H1 (cell line): ENCODE data around the gene SCNM1. TPM values are rescaled to one million over a fixed set of nuclear protein-coding genes. Genes with fewer than 3 reads are reported as not detected.

ENCODE experiments used
- CTCF ChIA-PET: fragments of 300-600 bp; sonication (Branson Sonifier 250); formaldehyde crosslinking; loops from one replicate; lab custom pipeline; 2021; ENCODE audit not compliant: partially characterized antibody; lab: Charles Lee
- POLR2A ChIA-PET: fragments of 300-600 bp; sonication (Branson Sonifier 250); formaldehyde crosslinking; loops from one replicate; lab custom pipeline; 2021; ENCODE audit warnings: inconsistent platforms; ENCODE audit not compliant: partially characterized antibody; lab: Charles Lee
- DNase-seq, 2 experiments: peaks; one replicate each; pipeline versions ENCODE4 v3.0.0 to v3.0.0-alpha.2; 2010 to 2022; ENCODE audit warnings: low spot score in 2 of 2, low read depth in 1 of 2, mixed read lengths in 1 of 2
- FAIRE-seq: peaks from 2 replicates; lab custom pipeline; 2011; peaks lifted over from hg19 to GRCh38; lab: Jason Lieb, UNC
- H2AFZ ChIP-seq: 2 replicates; pipeline ENCODE4 v1.8.1; 2012; ENCODE audit warnings: low read length, inconsistent platforms
- H2AK5ac ChIP-seq: 2 replicates; pipeline ENCODE4 v1.6.1; 2013; ENCODE audit warnings: low read depth, low read length
- H2BK120ac ChIP-seq: replicated peaks from 2 replicates; pipeline ENCODE3; 2013; ENCODE audit warnings: low read depth, low read length, inconsistent platforms
- H2BK12ac ChIP-seq: 2 replicates; pipeline ENCODE4 v1.6.1; 2013; ENCODE audit warnings: low read depth, low read length
- H2BK15ac ChIP-seq: 2 replicates; pipeline ENCODE4 v1.6.1; 2013; ENCODE audit warnings: low read length
- H2BK20ac ChIP-seq: 2 replicates; pipeline ENCODE4 v1.6.1; 2013; ENCODE audit warnings: low read length
- H2BK5ac ChIP-seq: 2 replicates; pipeline ENCODE4 v1.6.1; 2013; ENCODE audit warnings: low read depth, low read length
- H3K14ac ChIP-seq: 2 replicates; pipeline ENCODE4 v1.6.1; 2013; ENCODE audit warnings: inconsistent platforms; ENCODE audit not compliant: insufficient read length
- H3K18ac ChIP-seq: 2 replicates; pipeline ENCODE4 v1.6.1; 2013; ENCODE audit warnings: low read length; ENCODE audit errors: extremely low read depth
- H3K23ac ChIP-seq: 2 replicates; pipeline ENCODE4 v1.6.1; 2013; ENCODE audit warnings: inconsistent platforms; ENCODE audit not compliant: insufficient read length
- H3K23me2 ChIP-seq: 2 replicates; pipeline ENCODE4 v1.6.1; 2013; ENCODE audit warnings: low read depth, low read length
- H3K27ac ChIP-seq: 2 replicates; pipeline ENCODE4 v1.6.1; 2011; ENCODE audit warnings: low read depth, low read length, inconsistent platforms
- H3K27me3 ChIP-seq, 4 experiments: replicated peaks in 1 of 4; 1 replicate in 1 of 4; 2 replicates in 3 of 4; pipeline versions ENCODE4 v1.6.1 to v1.8.1; 2011 to 2013; ENCODE audit warnings: low read length in 3 of 4, mild to moderate bottlenecking in 3 of 4, inconsistent platforms in 2 of 4, mixed read lengths in 2 of 4, moderate library complexity in 1 of 4; ENCODE audit not compliant: control insufficient read depth in 3 of 4, insufficient read depth in 3 of 4; ENCODE audit errors: extremely low read depth in 1 of 4
- H3K36me3 ChIP-seq, 4 experiments: 2 replicates each; pipeline versions ENCODE4 v1.6.1 to v1.8.1; 2011 to 2013; ENCODE audit warnings: mild to moderate bottlenecking in 4 of 4, low read length in 3 of 4, moderate library complexity in 2 of 4, control low read depth in 1 of 4, inconsistent platforms in 1 of 4; ENCODE audit not compliant: insufficient read depth in 4 of 4, control insufficient read depth in 2 of 4
- H3K4ac ChIP-seq: replicated peaks from 2 replicates; pipeline ENCODE3; 2013; ENCODE audit warnings: low read length, low read depth, mixed read lengths, inconsistent platforms; ENCODE audit not compliant: insufficient read length
- H3K4me1 ChIP-seq, 4 experiments: replicated peaks in 1 of 4; 1 replicate in 1 of 4; 2 replicates in 3 of 4; pipeline versions ENCODE4 v1.6.1 to v1.8.1; 2011 to 2013; ENCODE audit warnings: low read length in 3 of 4, inconsistent platforms in 2 of 4, mixed read lengths in 1 of 4; ENCODE audit not compliant: insufficient read depth in 4 of 4, control insufficient read depth in 3 of 4
- H3K4me2 ChIP-seq, 2 experiments: 2 replicates each; pipeline versions ENCODE4 v1.6.1 to v1.8.1; 2011 to 2013; ENCODE audit warnings: low read depth in 2 of 2, low read length in 2 of 2, control low read depth in 1 of 2, inconsistent platforms in 1 of 2, mild to moderate bottlenecking in 1 of 2; ENCODE audit not compliant: insufficient read depth in 1 of 2
- H3K4me3 ChIP-seq, 4 experiments: fragments of 200-600, 300-600 bp in 1 of 4; sonication (generic), shearing (Covaris generic), sonication (Bioruptor Twin) in 1 of 4; 2 replicates each; pipeline versions ENCODE4 v1.5.1 to v1.8.1; 2011 to 2016; ENCODE audit warnings: low read length in 4 of 4, low read depth in 3 of 4, control low read depth in 2 of 4, inconsistent platforms in 2 of 4, mild to moderate bottlenecking in 2 of 4, mixed read lengths in 1 of 4, moderate library complexity in 1 of 4; ENCODE audit not compliant: insufficient read depth in 2 of 4; ENCODE audit errors: extremely low read depth in 1 of 4
- H3K56ac ChIP-seq: replicated peaks from 2 replicates; pipeline ENCODE3; 2013; ENCODE audit warnings: low read depth, mild to moderate bottlenecking, mixed read lengths, low read length, inconsistent platforms; ENCODE audit not compliant: insufficient read length
- H3K79me1 ChIP-seq: 2 replicates; pipeline ENCODE4 v1.6.1; 2013; ENCODE audit warnings: low read depth, low read length, control low read depth
- H3K79me2 ChIP-seq, 2 experiments: 2 replicates each; pipeline versions ENCODE4 v1.6.1 to v1.8.1; 2012 to 2013; ENCODE audit warnings: low read length in 2 of 2, mild to moderate bottlenecking in 2 of 2, inconsistent platforms in 1 of 2; ENCODE audit not compliant: insufficient read depth in 2 of 2, control insufficient read depth in 1 of 2
- H3K9ac ChIP-seq, 4 experiments: replicated peaks in 1 of 4; 1 replicate in 1 of 4; 2 replicates in 3 of 4; pipeline versions ENCODE4 v1.6.1 to v1.8.1; 2011 to 2013; ENCODE audit warnings: low read depth in 3 of 4, low read length in 3 of 4, control low read depth in 2 of 4, mild to moderate bottlenecking in 2 of 4, moderate library complexity in 2 of 4, inconsistent platforms in 1 of 4; ENCODE audit errors: extremely low read depth in 1 of 4
- H3K9me3 ChIP-seq, 2 experiments: 2 replicates each; pipeline versions ENCODE4 v1.6.1 to v1.8.1; 2012 to 2013; ENCODE audit warnings: mild to moderate bottlenecking in 2 of 2, moderate library complexity in 2 of 2, control low read depth in 1 of 2, inconsistent platforms in 1 of 2, low read depth in 1 of 2, low read length in 1 of 2, mixed read lengths in 1 of 2; ENCODE audit not compliant: insufficient read depth in 2 of 2
- H4K20me1 ChIP-seq, 2 experiments: replicated peaks in 1 of 2; 2 replicates each; pipeline versions ENCODE3 to v1.8.1; 2011 to 2013; ENCODE audit warnings: inconsistent platforms in 2 of 2, low read length in 2 of 2, mild to moderate bottlenecking in 1 of 2; ENCODE audit not compliant: insufficient read depth in 2 of 2, control insufficient read depth in 1 of 2
- H4K5ac ChIP-seq: 2 replicates; pipeline ENCODE4 v1.6.1; 2013; ENCODE audit warnings: low read length, low read depth, mixed read lengths, inconsistent platforms; ENCODE audit not compliant: insufficient read length
- H4K8ac ChIP-seq: 2 replicates; pipeline ENCODE4 v1.8.0; 2013; ENCODE audit warnings: mild to moderate bottlenecking, moderate library complexity, low read length, inconsistent platforms; ENCODE audit not compliant: insufficient read depth; ENCODE audit errors: extremely low read depth
- H4K91ac ChIP-seq: replicated peaks from 2 replicates; pipeline ENCODE3; 2013; ENCODE audit warnings: low read length, mixed read lengths, inconsistent platforms; ENCODE audit not compliant: insufficient read length
- CBX8 ChIP-seq: fragments of 300-800, 300-1000 bp; sonication (generic); IDR thresholded peaks from 2 replicates; pipeline ENCODE4 v1.7.1; 2016; ENCODE audit warnings: low read depth, low read length, borderline replicate concordance
- CHD2 ChIP-seq: IDR thresholded peaks from 2 replicates; pipeline ENCODE4 v1.6.1; 2012; ENCODE audit warnings: low read length, improper control_type of control experiment
- GTF2F1 ChIP-seq: IDR thresholded peaks from 2 replicates; pipeline ENCODE4 v1.6.1; 2012; ENCODE audit warnings: low read depth, low read length, improper control_type of control experiment, borderline replicate concordance
- HDAC2 ChIP-seq, 2 experiments: fragments of 300-600 bp in 1 of 2; sonication (generic) in 1 of 2; IDR thresholded peaks; 2 replicates each; pipeline ENCODE4 v1.6.1; 2011 to 2012; ENCODE audit warnings: low read depth in 2 of 2, low read length in 2 of 2, mild to moderate bottlenecking in 2 of 2, moderate library complexity in 2 of 2, borderline replicate concordance in 1 of 2, inconsistent platforms in 1 of 2
- HDAC6 ChIP-seq: IDR thresholded peaks from one replicate; pipeline ENCODE4 v1.7.1; 2012; ENCODE audit warnings: low read depth, mild to moderate bottlenecking, inconsistent platforms, low read length, moderate library complexity
- KDM1A ChIP-seq: fragments of 200-600, 300-600 bp; sonication (generic); IDR thresholded peaks from 2 replicates; pipeline ENCODE4 v1.7.1; 2016; ENCODE audit warnings: mild to moderate bottlenecking, low read length, borderline replicate concordance
- POLR2AphosphoS5 ChIP-seq: IDR thresholded peaks from 2 replicates; pipeline ENCODE4 v1.6.1; 2011; ENCODE audit warnings: low read depth, low read length
- RAD21 ChIP-seq, 2 experiments: IDR thresholded peaks in 1 of 2; conservative IDR thresholded peaks in 1 of 2; 2 replicates each; pipeline ENCODE4 v1.6.1; 2011; ENCODE audit warnings: low read depth in 2 of 2, low read length in 2 of 2, improper control_type of control experiment in 1 of 2, inconsistent platforms in 1 of 2, mild to moderate bottlenecking in 1 of 2, moderate library complexity in 1 of 2
- RNF2 ChIP-seq: fragments of 200-900, 300-1000 bp; sonication (generic); IDR thresholded peaks from 2 replicates; pipeline ENCODE4 v1.7.1; 2016; ENCODE audit warnings: borderline replicate concordance, low read depth, mild to moderate bottlenecking, antibody characterized with exemption, low read length; ENCODE audit not compliant: poor library complexity, severe bottlenecking; ENCODE audit errors: missing control alignments
- TAF1 ChIP-seq: IDR thresholded peaks from 2 replicates; pipeline ENCODE4 v1.6.1; 2011; ENCODE audit warnings: mild to moderate bottlenecking, low read depth, low read length
- TBP ChIP-seq: IDR thresholded peaks from 2 replicates; pipeline ENCODE4 v1.6.1; 2011; ENCODE audit warnings: low read depth, low read length, improper control_type of control experiment
- TEAD4 ChIP-seq: IDR thresholded peaks from 2 replicates; pipeline ENCODE4 v1.6.1; 2012; ENCODE audit warnings: low read depth, low read length, inconsistent platforms, mixed read lengths
- WGBS, 2 experiments: shearing (Covaris generic) in 1 of 2; methylation state at CpG; one replicate each; pipeline versions ENCODE4 v1.1.6 to v1.1.7; 2013 to 2015; ENCODE audit warnings: low lambda C conversion rate in 2 of 2, mixed read lengths in 2 of 2, inconsistent platforms in 1 of 2, low coverage in 1 of 2, missing lambda C conversion rate in 1 of 2; ENCODE audit not compliant: insufficient replicate concordance in 2 of 2, insufficient coverage in 1 of 2, insufficient read length in 1 of 2; ENCODE audit errors: extremely low coverage in 1 of 2, missing lambda C conversion rate in 1 of 2; 5-methylcytosine and 5-hydroxymethylcytosine counted together
- polyA plus RNA-seq, 7 experiments: library from polyadenylated mRNA; depleted of rRNA in 3 of 7; stranded (reverse) in 5 of 7; unstranded in 2 of 7; fragments of >200 nt in 5 of 7; fragments of 200-250 nt in 2 of 7; gene quantifications; 1 replicate in 5 of 7; 2 replicates in 1 of 7; 4 replicates in 1 of 7; pipeline versions ENCODE4 v1.2.1 to v1.2.3, GENCODE V29; 2011 to 2013; ENCODE audit warnings: missing spikeins in 2 of 7, mixed read lengths in 2 of 7
- total RNA-seq: library from RNA; stranded (reverse); fragmentation: NEBNext Ultra II Directional; extraction: Animal tissue kit (Norgen Biotek cat#: 25700); gene quantifications from 2 replicates; pipeline ENCODE4 v1.2.1, GENCODE V29; 2021

Gene SCNM1
- total and polyA plus RNA-seq, 2 of the 8 experiments (the other 6 are each of a cell fraction or from before 2014, with no cell fraction given), result 13.6 to 46.2 TPM

DNA sequence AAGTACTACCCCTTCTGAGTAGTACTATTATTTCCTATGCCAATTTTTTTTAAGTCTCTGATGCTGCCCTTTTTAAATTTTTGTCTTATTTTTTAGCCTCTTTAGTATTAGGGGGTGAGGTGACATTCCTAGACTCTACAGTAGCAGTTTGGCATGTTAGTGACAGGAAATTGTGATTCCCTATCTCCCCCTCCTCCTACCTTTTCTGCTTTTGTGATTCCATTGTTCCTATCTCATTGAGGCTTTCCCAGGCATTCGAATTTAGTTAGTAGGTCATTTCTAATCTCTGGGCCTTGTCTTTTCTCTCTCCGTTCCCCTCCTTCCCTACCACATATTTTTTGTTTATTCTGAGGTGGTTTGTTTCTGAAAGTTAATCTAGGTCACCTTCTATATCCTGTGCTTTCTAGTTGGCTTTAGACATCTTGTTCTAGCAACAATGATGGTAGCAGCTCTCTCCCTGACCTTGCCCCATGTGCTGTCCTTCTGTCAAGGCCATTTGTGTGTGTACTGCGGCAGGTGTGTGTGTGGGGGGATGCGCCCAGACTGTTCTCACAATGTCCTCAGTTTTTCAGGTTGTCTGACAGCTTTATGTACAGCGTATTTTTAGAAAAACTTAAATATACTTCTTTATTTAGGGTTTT, 41.1 kb upstream of the SCNM1 start:
- H3K14ac ChIP-seq, result no peak overlapping the region
- H2AFZ ChIP-seq, result no peak overlapping the region
- H4K91ac ChIP-seq, result no peak overlapping the region
- no peak for FAIRE-seq
- H4K5ac ChIP-seq, result no peak overlapping the region
- no peak overlapping the region for H2BK15ac ChIP-seq
- H3K4me3 ChIP-seq, result no peak overlapping the region
- no peaks in the 10 kb centered on the region for H3K79me1 ChIP-seq
- peaks cover 0 to 6% (median under 1%) of the 10 kb centered on the region in 4 experiments; a peak in 3 of 7 replicates for H3K4me1 ChIP-seq
- no peak overlapping the region for H3K27ac ChIP-seq
- DNase-seq, result no peak
- H3K79me2 ChIP-seq, result no peaks in the 10 kb centered on the region
- no peaks in the 10 kb centered on the region for H3K23me2 ChIP-seq
- no peak overlapping the region for H3K23ac ChIP-seq
- H3K9ac ChIP-seq, result no peak overlapping the region
- H2BK5ac ChIP-seq, result no peak overlapping the region
- H3K56ac ChIP-seq, result no peak overlapping the region
- no peak overlapping the region for H2BK12ac ChIP-seq
- WGBS, 2 experiments, result 78% methylated on average over 5 of the region's 5 CpGs; no CpG with 5 or more reads in 1 of the 2 experiments
- H2AK5ac ChIP-seq, result no peak overlapping the region
- no peak overlapping the region for H2BK120ac ChIP-seq
- no peaks in the 10 kb centered on the region for H3K36me3 ChIP-seq
- H3K4me2 ChIP-seq, result no peak overlapping the region
- no peaks in the 10 kb centered on the region for H4K20me1 ChIP-seq
- ChIA-PET POLR2A (interaction anchor here (0.9 to 1.6 kb wide), 3 partner anchors 10 to 22 kb away, joined by 3 to 6 read pairs (median 3); no protein-coding TSS in a partner anchor), CTCF (interaction anchor here (0.6 to 3.9 kb wide), 5 partner anchors 10 to 844 kb away, joined by 3 to 21 read pairs (median 3); partner anchors contain the start of genes TMOD4 and TNFAIP8L2)
- no peaks in the 10 kb centered on the region for H3K9me3 ChIP-seq
- H3K18ac ChIP-seq, result no peak overlapping the region
- H4K8ac ChIP-seq, result no peak overlapping the region
- no peak overlapping the region for H2BK20ac ChIP-seq
- no peaks in the 10 kb centered on the region for H3K27me3 ChIP-seq
- H3K4ac ChIP-seq, result no peak overlapping the region
- TF ChIP-seq CBX8, result no peak
- no peak for TF ChIP-seq TBP
- TF ChIP-seq RAD21 (IDR thresholded peaks at IDR 0.05 in 1 of 2, conservative IDR thresholded peaks at IDR 0.05 in 1 of 2; ENCODE audit: low read depth in 2 of 2, low read length in 2 of 2), result no peak
- TF ChIP-seq KDM1A, result no peak
- TF ChIP-seq CHD2, result no peak
- TF ChIP-seq GTF2F1, result no peak
- no peak for TF ChIP-seq HDAC2 (IDR thresholded peaks at IDR 0.05; ENCODE audit: borderline replicate concordance in 1 of 2, low read depth in 2 of 2, low read length in 2 of 2)
- no peak for TF ChIP-seq HDAC6
- TF ChIP-seq TAF1, result no peak
- no peak for TF ChIP-seq RNF2
- TF ChIP-seq TEAD4, result no peak
- no peak for TF ChIP-seq POLR2AphosphoS5
